Common myeloid progenitor, CD34-positive (primary cell): Measurements from ENCODE around the gene FPGS.

Experiments
- CTCF ChIA-PET: fragments of 350-600 bp; sonication (Branson Sonifier 250); formaldehyde crosslinking; loops from one replicate; lab custom pipeline; 2021; ENCODE audit warnings: antibody characterized with exemption; lab: Charles Lee
- POLR2A ChIA-PET: fragments of 350-600 bp; sonication (Branson Sonifier 250); formaldehyde crosslinking; loops from one replicate; lab custom pipeline; 2021; ENCODE audit warnings: antibody characterized with exemption; lab: Charles Lee
- DNase-seq, 3 donors: peaks; one replicate each; pipeline versions ENCODE4 v3.0.0 to v3.0.0-alpha.2; 2013
- H3K27ac ChIP-seq, 2 experiments: 1 replicate in 1 of 2; 2 replicates in 1 of 2; pipeline ENCODE4 v1.7.0; 2013; ENCODE audit warnings: inconsistent platforms in 2 of 2, low read length in 2 of 2, mild to moderate bottlenecking in 2 of 2, low read depth in 1 of 2, moderate library complexity in 1 of 2; ENCODE audit not compliant: severe bottlenecking in 2 of 2, insufficient read depth in 1 of 2, poor library complexity in 1 of 2
- H3K27me3 ChIP-seq, 5 experiments: replicated peaks in 2 of 5; 1 replicate in 3 of 5; 2 replicates in 2 of 5; pipeline versions ENCODE4 v1.6.1 to v1.7.0; 2013; ENCODE audit warnings: low read length in 4 of 5, mild to moderate bottlenecking in 2 of 5, moderate library complexity in 2 of 5, inconsistent platforms in 1 of 5; ENCODE audit not compliant: insufficient read depth in 5 of 5, control insufficient read depth in 4 of 5
- H3K36me3 ChIP-seq, 4 experiments: 1 replicate in 2 of 4; 2 replicates in 2 of 4; pipeline versions ENCODE4 v1.6.1 to v1.7.0; 2013; ENCODE audit warnings: low read length in 3 of 4, control low read depth in 1 of 4, mild to moderate bottlenecking in 1 of 4; ENCODE audit not compliant: control insufficient read depth in 4 of 4, insufficient read depth in 4 of 4
- H3K4me1 ChIP-seq, 4 experiments: 1 replicate in 3 of 4; 2 replicates in 1 of 4; pipeline versions ENCODE4 v1.6.1 to v1.7.1; 2013; ENCODE audit warnings: low read length in 3 of 4, mild to moderate bottlenecking in 3 of 4, control low read depth in 1 of 4, inconsistent platforms in 1 of 4, moderate library complexity in 1 of 4; ENCODE audit not compliant: control insufficient read depth in 4 of 4, insufficient read depth in 4 of 4; ENCODE audit errors: control extremely low read depth in 1 of 4
- H3K4me3 ChIP-seq, 7 experiments: 1 replicate in 4 of 7; 2 replicates in 3 of 7; pipeline versions ENCODE4 v1.5.1 to v1.7.0; 2013; ENCODE audit warnings: mild to moderate bottlenecking in 7 of 7, low read length in 6 of 7, moderate library complexity in 6 of 7, inconsistent platforms in 2 of 7, low read depth in 2 of 7, control low read depth in 1 of 7; ENCODE audit not compliant: insufficient read depth in 4 of 7, control insufficient read depth in 1 of 7; ENCODE audit errors: extremely low read depth in 1 of 7
- H3K9me3 ChIP-seq, 5 experiments: 1 replicate in 4 of 5; 2 replicates in 1 of 5; pipeline versions ENCODE4 v1.6.1 to v1.7.1; 2013; ENCODE audit warnings: low read length in 4 of 5, mild to moderate bottlenecking in 2 of 5, inconsistent platforms in 1 of 5, low read depth in 1 of 5, moderate library complexity in 1 of 5; ENCODE audit not compliant: control insufficient read depth in 4 of 5, insufficient read depth in 2 of 5; ENCODE audit errors: control extremely low read depth in 1 of 5
- WGBS: methylation state at CpG from one replicate; pipeline ENCODE4 v1.1.5; 2013; ENCODE audit not compliant: insufficient coverage; 5-methylcytosine and 5-hydroxymethylcytosine counted together

FPGS gene

GRCh38 chr9:127847833-127848755 is 45.4 kb downstream of the FPGS start:
- ChIA-PET POLR2A (no interaction called here), CTCF (interaction anchor here (1.3 kb wide), 1 partner anchor 34 kb away, joined by 4 read pairs; no protein-coding TSS in a partner anchor)
- WGBS = 87% methylated on average over 9 of the region's 12 CpGs
- no peaks in the 10 kb centered on the region for H3K27me3 ChIP-seq
- H3K4me1 ChIP-seq = peaks cover 0 to 18% (median 15%) of the 10 kb centered on the region in 4 experiments
- no peak overlapping the region for H3K27ac ChIP-seq
- no peak for DNase-seq
- no peak overlapping the region for H3K4me3 ChIP-seq
- peaks cover 5 to 48% (median 23%) of the 10 kb centered on the region in 4 experiments for H3K36me3 ChIP-seq
- peaks cover 0 to 21% (median 17%) of the 10 kb centered on the region in 5 experiments for H3K9me3 ChIP-seq

- ChIA-PET POLR2A (no interaction called here), CTCF (no interaction called here)
- Histone ChIP-seq H3K27ac (no peak overlapping the region), H3K36me3 (peaks cover 5 to 46% (median 22%) of the 10 kb centered on the region in 4 experiments), H3K9me3 (peaks cover 0 to 21% (median 17%) of the 10 kb centered on the region in 5 experiments), H3K4me3 (peak overlapping the region in 1 of 7 experiments; percentile 28), H3K4me1 (peaks cover 0 to 27% (median 23%) of the 10 kb centered on the region in 4 experiments), H3K27me3 (no peaks in the 10 kb centered on the region)
- DNase-seq = peak in 2 of 3 donors; percentile 56 to 69
- WGBS = 100% methylated on average over 2 of the region's 10 CpGs
These were observed 46.2 kb downstream of the FPGS start for GRCh38 chr9:127848756-127849504.

- ChIA-PET CTCF (no interaction called here), POLR2A (interaction anchor here (0.5 to 0.6 kb wide), 2 partner anchors 14 to 82 kb away, joined by 3 read pairs; no protein-coding TSS in a partner anchor)
- DNase-seq = no peak
- peaks cover 0 to 21% (median 17%) of the 10 kb centered on the region in 5 experiments for H3K9me3 ChIP-seq
- peaks cover 5 to 37% (median 19%) of the 10 kb centered on the region in 4 experiments for H3K36me3 ChIP-seq
- H3K4me3 ChIP-seq = no peak overlapping the region
- H3K27ac ChIP-seq = no peak overlapping the region
- 100% methylated on average over 10 of the region's 17 CpGs for WGBS
- peaks cover 0 to 38% (median 35%) of the 10 kb centered on the region in 4 experiments for H3K4me1 ChIP-seq
- no peaks in the 10 kb centered on the region for H3K27me3 ChIP-seq
These were observed 47.7 kb downstream of the FPGS start for GRCh38 chr9:127850286-127850830.

GRCh38 chr9:127852829-127853228 is 50.1 kb downstream of the FPGS start:
- WGBS = 89% methylated on average over 9 of the region's 9 CpGs
- peaks cover 5 to 61% (median 59%) of the 10 kb centered on the region in 4 experiments for H3K4me1 ChIP-seq
- H3K27me3 ChIP-seq = no peaks in the 10 kb centered on the region
- ChIA-PET CTCF (interaction anchor here (1.0 to 5.7 kb wide), 6 partner anchors 12 to 68 kb away, joined by 3 to 62 read pairs (median 19); partner anchors contain the start of gene CDK9), POLR2A (interaction anchor here (1.1 to 1.5 kb wide), 4 partner anchors 9 to 29 kb away, joined by 3 to 4 read pairs (median 4); no protein-coding TSS in a partner anchor)
- peak overlapping the region in 5 of 7 experiments; percentile 64 to 84 (median 80) for H3K4me3 ChIP-seq
- H3K27ac ChIP-seq = no peak overlapping the region
- H3K9me3 ChIP-seq = peaks cover 0 to 21% (median 17%) of the 10 kb centered on the region in 5 experiments
- peaks cover 5 to 32% (median 19%) of the 10 kb centered on the region in 4 experiments for H3K36me3 ChIP-seq
- no peak for DNase-seq

GRCh38 chr9:127853312-127854183 is 50.9 kb downstream of the FPGS start:
- POLR2A ChIA-PET = interaction anchor here (1.1 to 1.5 kb wide), 5 partner anchors 8 to 29 kb away, joined by 3 to 5 read pairs (median 4); no protein-coding TSS in a partner anchor
- CTCF ChIA-PET = interaction anchor here (0.5 to 5.7 kb wide), 8 partner anchors 11 to 189 kb away, joined by 3 to 62 read pairs (median 6); partner anchors contain the start of gene CDK9
- H3K9me3 ChIP-seq = peaks cover 0 to 19% (median 17%) of the 10 kb centered on the region in 5 experiments
- peaks cover 5 to 27% (median 18%) of the 10 kb centered on the region in 4 experiments for H3K36me3 ChIP-seq
- H3K27me3 ChIP-seq = no peaks in the 10 kb centered on the region
- peak overlapping the region; percentile 46 to 67 for H3K27ac ChIP-seq
- WGBS = 10% methylated on average over 9 of the region's 13 CpGs
- peaks cover 5 to 69% (median 65%) of the 10 kb centered on the region in 4 experiments for H3K4me1 ChIP-seq
- no peak for DNase-seq
- peak overlapping the region; percentile 15 to 84 (median 78) for H3K4me3 ChIP-seq
